ENCODE measurements around the gene DOK7.
"Not testable (repeated sequence)": the region's sequence is repeated elsewhere in the genome, so short reads cannot be mapped to it uniquely, and the experiment has no call there.

Gene DOK7

GRCh38 chr4:3511187-3511586 is 48.1 kb downstream of the DOK7 start:
- no peak overlapping the region for H3K27ac ChIP-seq
- TF ChIP-seq ZFX (IDR thresholded peaks at IDR 0.05; ENCODE audit: borderline replicate concordance) = no peak
- TF ChIP-seq CTCF (IDR thresholded peaks at IDR 0.05) = no peak

- H3K27ac ChIP-seq = not testable (repeated sequence)
Measured at GRCh38 chr4:3511601-3512000, 48.5 kb downstream of the DOK7 start.

GRCh38 chr4:3512279-3512678 is 49.2 kb downstream of the DOK7 start:
- H3K27ac ChIP-seq = no peak overlapping the region
- no peak for TF ChIP-seq CTCF (IDR thresholded peaks at IDR 0.05)
- no peak for TF ChIP-seq ZFX (IDR thresholded peaks at IDR 0.05; ENCODE audit: borderline replicate concordance)

GRCh38 chr4:3512719-3513118 is 49.6 kb downstream of the DOK7 start:
- no peak overlapping the region for H3K27ac ChIP-seq
- TF ChIP-seq ZFX (IDR thresholded peaks at IDR 0.05; ENCODE audit: borderline replicate concordance) = no peak
- TF ChIP-seq CTCF (IDR thresholded peaks at IDR 0.05) = no peak

- H3K27ac ChIP-seq = no peak overlapping the region
- no peak for TF ChIP-seq CTCF (IDR thresholded peaks at IDR 0.05)
- TF ChIP-seq ZFX (IDR thresholded peaks at IDR 0.05; ENCODE audit: borderline replicate concordance) = no peak
Measured at GRCh38 chr4:3513807-3514206, 50.7 kb downstream of the DOK7 start.

GRCh38 chr4:3514221-3514780 is 51.2 kb downstream of the DOK7 start:
- TF ChIP-seq CTCF (IDR thresholded peaks at IDR 0.05) (no peak), ZFX (IDR thresholded peaks at IDR 0.05; ENCODE audit: borderline replicate concordance) (no peak)
- H3K27ac ChIP-seq = no peak overlapping the region

GRCh38 chr4:3514806-3515501 is 51.8 kb downstream of the DOK7 start:
- TF ChIP-seq ZFX (IDR thresholded peaks at IDR 0.05; ENCODE audit: borderline replicate concordance) = no peak
- peak; percentile 38 for TF ChIP-seq CTCF (IDR thresholded peaks at IDR 0.05)
- H3K27ac ChIP-seq = no peak overlapping the region

GRCh38 chr4:3515646-3516045 is 52.5 kb downstream of the DOK7 start:
- no peak for TF ChIP-seq ZFX (IDR thresholded peaks at IDR 0.05; ENCODE audit: borderline replicate concordance)
- no peak for TF ChIP-seq CTCF (IDR thresholded peaks at IDR 0.05)
- H3K27ac ChIP-seq = no peak overlapping the region

All from 22Rv1 (cell line).